ENCODE measurements around the gene SPATA2L.
"Not testable (repeated sequence)": the region's sequence is repeated elsewhere in the genome, so short reads cannot be mapped to it uniquely, and the experiment has no call there.

The SPATA2L gene

DNA sequence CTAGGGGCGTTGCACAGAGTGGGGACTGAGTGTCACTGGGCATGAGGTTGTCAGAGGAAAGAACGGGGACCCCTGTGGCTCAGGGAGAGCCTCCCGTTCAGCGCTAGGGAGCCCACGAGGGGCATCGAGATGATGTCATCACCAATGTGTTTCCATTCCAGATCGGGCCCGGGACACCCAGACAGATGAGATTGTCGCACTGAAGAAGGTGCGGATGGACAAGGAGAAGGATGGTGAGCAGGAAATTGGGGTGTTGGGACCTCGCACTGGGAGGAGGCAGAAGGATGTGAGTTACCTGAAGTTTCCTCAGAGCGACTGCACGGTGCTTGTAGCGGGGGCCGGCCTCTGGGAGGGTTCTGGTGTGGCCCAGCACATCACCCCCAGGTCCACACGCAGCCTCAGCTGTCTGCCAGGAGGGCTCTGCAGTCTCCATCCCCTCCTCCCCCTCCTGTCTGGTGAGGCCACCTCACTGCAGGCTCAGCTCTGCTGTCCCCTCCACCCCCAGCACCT is 11.1 kb downstream of the SPATA2L start:
- in situ Hi-C loops (cut with MboI; ENCODE audit: low sequenced_read_pairs): no loop called here

DNA sequence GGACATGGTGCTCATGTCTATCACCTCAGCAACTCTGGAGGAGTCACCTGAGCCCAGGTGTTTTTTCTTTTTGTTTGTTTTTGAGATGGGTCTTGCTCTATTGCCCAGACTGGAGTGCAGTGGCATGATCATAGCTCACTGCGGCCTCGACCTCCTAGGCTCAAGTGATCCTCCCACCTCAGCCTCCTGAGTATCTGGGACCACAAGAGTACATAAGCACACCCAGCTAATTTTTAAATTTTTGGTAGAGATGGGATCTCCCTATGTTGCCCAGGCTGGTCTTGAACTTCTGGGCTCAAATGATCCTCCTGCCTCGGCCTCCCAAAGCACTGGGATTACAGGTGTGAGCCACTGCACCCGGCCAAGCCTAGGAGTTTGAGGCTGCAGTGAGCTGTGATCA is 11.9 kb downstream of the SPATA2L start:
- in situ Hi-C loops (cut with MboI; ENCODE audit: low sequenced_read_pairs): not testable (repeated sequence)

DNA sequence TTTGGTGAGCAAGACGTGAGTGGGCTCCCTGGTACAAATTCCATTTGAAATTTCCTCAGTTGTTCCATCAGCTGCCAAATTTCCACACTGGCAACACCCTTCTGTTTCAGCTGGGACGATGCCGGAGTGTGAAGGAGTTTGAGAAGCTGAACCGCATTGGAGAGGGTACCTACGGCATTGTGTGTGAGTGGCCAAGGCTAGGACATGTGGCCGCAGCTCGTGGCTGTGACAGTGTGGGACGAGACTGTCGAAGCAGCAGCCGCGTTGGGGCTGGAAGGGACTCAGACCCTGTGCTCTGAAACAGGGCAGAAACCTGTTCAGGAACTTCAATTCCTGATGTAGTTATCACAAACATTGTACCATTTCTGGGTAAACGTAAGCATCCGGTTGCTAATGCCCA is 12.4 kb downstream of the SPATA2L start:
- in situ Hi-C loops (cut with MboI; ENCODE audit: low sequenced_read_pairs): no loop called here

GRCh38 chr16:89688395-89688794 is 13.1 kb downstream of the SPATA2L start:
- in situ Hi-C loops (cut with MboI; ENCODE audit: low sequenced_read_pairs): no loop called here

- in situ Hi-C loops (cut with MboI; ENCODE audit: low sequenced_read_pairs): no loop called here
Measured at GRCh38 chr16:89687092-89687940, 14.2 kb downstream of the SPATA2L start.

GRCh38 chr16:89686520-89687091 is 14.9 kb downstream of the SPATA2L start, which contains the start of gene CDK10:
Gene CDK10 (plus strand): TSS chr16:89686689. CDS start chr16:89686711, 22 bp downstream.
- in situ Hi-C loops (cut with MboI; ENCODE audit: low sequenced_read_pairs): no loop called here

DNA sequence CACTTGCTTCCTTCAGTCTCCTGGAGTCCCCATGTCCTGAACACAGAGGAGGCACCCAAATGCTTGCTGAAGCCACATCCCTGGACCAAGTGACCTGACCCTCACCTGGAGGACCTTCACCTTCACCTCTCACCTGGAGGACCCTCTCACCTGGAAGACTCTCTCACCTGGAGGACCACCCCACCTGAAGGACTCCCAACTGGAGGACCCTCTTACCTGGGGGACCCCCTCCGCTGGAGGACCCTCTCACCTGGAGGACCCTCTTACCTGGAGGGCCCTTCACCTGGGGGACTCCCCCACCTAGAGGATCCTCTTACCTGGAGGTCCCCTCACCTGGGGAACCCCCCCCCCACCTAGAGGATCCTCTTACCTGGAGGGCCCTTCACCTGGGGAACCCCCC is 15.6 kb downstream of the SPATA2L start:
- in situ Hi-C loops (cut with MboI; ENCODE audit: low sequenced_read_pairs): no loop called here

GRCh38 chr16:89678258-89678657 is 23.2 kb downstream of the SPATA2L start:
- in situ Hi-C loops (cut with MboI; ENCODE audit: low sequenced_read_pairs): no loop called here

GRCh38 chr16:89672177-89672941 is 29.1 kb downstream of the SPATA2L start:
- in situ Hi-C loops (cut with MboI; ENCODE audit: low sequenced_read_pairs): no loop called here

GRCh38 chr16:89671565-89671964 is 29.9 kb downstream of the SPATA2L start:
- in situ Hi-C loops (cut with MboI; ENCODE audit: low sequenced_read_pairs): not testable (repeated sequence)

DNA sequence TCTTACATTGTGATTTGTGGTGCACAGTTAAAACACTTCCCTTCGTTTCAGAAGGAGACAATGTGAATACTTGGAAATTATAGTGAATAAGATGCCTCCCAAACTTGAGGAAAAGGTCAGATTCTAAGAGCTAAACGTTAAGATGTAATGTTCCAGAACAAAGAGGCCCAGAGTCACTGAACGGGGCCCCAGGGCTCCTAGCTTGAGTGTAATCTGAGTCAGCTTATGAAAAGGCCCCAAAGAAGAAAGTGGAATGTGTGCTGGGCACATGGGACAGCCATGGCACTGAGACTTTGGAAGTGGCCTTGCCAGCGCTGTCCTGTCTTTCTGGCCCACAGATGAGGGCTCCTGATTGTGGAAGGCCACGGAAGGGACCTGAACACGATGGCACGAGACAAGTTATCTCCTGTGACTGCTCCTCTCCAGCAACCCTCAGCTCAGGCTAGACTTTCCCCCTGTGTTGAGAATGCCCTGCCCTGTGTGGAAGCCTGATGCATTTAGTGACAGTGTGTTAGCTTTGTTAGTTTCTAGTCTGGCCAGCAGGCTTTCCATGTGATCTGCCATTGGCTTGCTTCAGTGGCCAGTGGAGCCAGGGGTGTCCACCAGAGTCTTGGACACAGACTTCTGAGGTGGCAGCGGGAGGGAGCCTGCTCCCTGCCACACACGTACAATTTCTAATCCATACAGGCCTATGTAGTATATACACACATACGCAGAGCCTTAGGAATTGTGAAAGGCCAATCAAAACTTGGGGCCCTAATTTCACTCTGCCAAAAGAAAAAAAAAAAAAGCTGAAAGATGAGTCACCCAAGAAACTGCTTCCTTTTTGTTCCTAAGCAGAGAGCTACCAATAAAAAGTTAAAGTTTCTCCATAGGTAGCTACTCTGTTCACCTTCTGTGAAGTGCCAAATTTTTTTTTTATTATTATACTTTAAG is 30.7 kb downstream of the SPATA2L start:
- in situ Hi-C loops (cut with MboI; ENCODE audit: low sequenced_read_pairs): no loop called here

GRCh38 chr16:89669755-89670154 is 31.8 kb downstream of the SPATA2L start:
- in situ Hi-C loops (cut with MboI; ENCODE audit: low sequenced_read_pairs): no loop called here

DNA sequence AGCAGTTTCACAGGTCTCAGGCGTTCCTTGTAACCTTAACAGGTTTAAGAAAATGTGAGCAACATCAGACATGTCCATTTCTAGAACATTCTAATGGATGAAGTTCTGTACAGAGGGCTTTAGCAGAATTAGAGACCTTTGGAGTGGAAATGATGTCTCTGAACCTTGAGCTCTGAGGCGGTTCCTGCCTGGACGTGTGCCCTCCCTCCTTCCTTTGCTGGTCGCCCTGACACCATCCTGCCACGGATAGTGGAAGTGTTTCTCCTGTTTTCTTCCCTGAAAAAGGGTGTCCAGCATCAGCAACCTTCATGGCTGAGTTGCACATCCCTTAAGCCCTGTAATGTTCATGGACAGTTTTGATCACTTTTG is 32.7 kb downstream of the SPATA2L start:
- in situ Hi-C loops (cut with MboI; ENCODE audit: low sequenced_read_pairs): no loop called here

- in situ Hi-C loops (cut with MboI; ENCODE audit: low sequenced_read_pairs): no loop called here
Measured at GRCh38 chr16:89667633-89668032, 33.9 kb downstream of the SPATA2L start.

DNA sequence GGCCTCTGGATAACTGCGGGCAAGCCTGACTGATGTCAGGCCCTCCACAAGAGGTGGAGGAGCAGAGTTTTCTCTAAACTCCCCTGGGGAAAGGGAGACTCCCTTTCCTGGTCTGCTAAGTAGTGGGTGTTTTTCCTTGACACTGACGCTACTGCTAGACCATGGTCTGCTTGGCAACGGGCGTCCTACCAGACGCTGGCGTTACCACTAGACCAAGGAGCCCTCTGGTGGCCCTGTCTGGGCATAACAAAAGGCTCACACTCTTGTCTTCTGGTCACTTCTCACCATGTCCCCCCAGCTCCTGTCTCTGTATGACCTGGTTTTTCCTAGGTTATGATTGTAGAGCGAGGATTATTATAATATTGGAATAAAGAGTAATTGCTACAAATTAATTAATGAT is 34.5 kb downstream of the SPATA2L start:
- in situ Hi-C loops (cut with MboI; ENCODE audit: low sequenced_read_pairs): not testable (repeated sequence)

DNA sequence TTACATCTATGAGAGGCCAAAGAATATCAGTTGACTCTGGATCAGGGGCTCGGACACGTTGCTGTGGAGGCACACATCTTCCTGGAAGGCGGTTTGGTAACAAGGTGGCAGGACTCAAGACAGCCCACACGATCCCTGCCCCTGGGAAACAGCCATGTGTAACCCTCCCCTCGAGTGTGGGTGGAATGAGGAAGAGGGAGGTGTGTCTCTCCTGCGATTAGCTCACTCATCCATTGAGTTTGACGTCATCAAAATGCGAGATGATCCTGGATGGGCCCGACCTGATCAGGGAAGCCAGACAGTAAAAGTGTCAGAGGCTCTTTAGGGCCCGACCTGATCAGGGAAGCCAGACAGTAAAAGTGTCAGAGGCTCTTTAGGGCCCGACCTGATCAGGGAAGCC is 37.3 kb downstream of the SPATA2L start:
- in situ Hi-C loops (cut with MboI; ENCODE audit: low sequenced_read_pairs): not testable (repeated sequence)

DNA sequence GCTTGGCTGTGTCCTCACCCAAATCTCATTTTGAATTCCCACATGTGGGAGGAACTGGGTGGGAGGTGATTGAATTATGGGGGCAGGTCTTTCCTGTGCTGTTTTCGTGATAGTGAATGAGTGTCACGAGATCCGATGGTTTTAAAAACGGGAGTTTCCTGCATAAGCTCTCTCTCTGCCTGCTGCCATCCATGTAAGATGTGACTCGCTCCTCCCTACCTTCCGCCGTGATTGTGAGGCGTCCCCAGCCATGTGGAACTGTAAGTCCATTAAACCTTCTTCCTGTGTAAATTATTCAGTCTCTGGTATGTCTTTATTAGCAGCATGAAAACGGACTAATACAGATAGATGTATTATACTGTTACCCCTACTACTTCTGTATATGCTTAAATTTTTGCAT is 40.3 kb downstream of the SPATA2L start:
- in situ Hi-C loops (cut with MboI; ENCODE audit: low sequenced_read_pairs): no loop called here

DNA sequence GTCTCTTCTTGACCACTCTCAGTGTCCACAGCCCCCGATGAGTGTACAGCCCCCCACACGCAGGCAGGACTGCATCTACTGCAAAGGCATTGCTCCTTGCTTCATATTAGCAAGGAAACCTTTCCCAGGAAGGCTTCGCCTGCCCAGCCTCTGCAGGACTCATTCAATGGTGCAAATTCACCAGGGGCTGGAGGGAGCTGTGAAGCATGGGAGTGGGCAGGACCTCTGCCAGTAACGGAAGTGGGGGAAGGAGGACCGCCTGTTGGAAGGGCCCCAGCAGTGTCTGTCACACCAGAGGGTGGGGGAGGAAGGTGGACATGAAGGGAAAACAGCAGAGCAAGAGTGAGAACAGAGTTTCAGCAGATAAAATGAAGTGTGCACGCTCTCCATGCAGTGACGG is 41.4 kb downstream of the SPATA2L start:
- in situ Hi-C loops (cut with MboI; ENCODE audit: low sequenced_read_pairs): no loop called here

DNA sequence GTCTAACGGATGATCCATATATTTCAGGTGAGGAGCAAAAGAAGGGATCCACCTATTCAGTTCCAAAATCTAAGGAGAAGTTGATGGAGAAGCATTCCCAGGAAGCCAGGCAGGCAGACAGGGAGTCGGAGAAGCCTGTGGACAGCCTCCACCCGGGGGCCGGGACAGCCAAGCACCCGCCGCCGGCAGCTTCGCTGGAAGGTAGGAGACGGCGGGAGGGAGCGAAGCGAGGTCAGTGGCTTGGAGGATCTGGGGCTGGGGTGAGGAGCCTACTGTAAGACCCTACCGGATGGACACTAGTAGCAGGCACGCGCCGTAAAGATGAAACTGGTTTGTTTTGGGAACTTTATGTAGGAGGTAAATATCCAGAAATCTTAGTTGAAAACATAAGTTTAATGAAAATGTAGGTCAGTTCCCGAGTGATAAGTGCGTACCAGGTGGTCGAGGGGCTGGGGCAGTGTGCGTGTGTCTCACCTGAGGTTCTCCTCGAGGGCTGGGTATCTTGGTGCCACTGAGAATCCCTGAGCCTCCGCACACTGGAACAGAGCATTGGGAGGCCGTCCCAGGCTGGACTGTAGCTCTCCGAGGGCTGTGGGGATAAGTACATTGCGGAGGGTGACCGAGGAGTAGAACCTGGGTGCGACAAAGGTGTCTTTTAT is 43.2 kb downstream of the SPATA2L start:
- in situ Hi-C loops (cut with MboI; ENCODE audit: low sequenced_read_pairs): no loop called here
